Measurements from ENCODE around the gene ITGA3.

The ITGA3 gene

DNA sequence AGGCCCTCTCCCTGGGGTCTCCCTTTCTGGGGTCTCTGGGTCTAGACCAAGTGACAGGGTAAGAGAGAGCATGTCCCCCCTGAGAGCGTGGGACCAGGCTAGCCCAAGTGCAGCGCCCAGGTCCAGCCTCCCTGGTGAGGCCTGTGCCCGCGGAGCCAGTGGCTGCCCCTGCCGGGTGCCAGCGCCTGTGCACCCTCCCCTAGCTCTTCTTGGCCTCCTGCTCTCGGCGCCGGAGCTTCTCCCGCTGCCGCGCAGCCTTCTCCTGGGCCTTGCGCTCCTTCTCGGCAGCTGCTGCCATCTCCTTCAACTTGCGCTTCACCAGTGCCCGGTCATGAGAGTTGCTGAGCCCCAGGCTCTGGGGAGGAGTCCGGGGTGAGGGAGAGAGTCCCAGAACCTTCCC, 56.8 kb downstream of the ITGA3 start:
- no peak for DNase-seq

DNA sequence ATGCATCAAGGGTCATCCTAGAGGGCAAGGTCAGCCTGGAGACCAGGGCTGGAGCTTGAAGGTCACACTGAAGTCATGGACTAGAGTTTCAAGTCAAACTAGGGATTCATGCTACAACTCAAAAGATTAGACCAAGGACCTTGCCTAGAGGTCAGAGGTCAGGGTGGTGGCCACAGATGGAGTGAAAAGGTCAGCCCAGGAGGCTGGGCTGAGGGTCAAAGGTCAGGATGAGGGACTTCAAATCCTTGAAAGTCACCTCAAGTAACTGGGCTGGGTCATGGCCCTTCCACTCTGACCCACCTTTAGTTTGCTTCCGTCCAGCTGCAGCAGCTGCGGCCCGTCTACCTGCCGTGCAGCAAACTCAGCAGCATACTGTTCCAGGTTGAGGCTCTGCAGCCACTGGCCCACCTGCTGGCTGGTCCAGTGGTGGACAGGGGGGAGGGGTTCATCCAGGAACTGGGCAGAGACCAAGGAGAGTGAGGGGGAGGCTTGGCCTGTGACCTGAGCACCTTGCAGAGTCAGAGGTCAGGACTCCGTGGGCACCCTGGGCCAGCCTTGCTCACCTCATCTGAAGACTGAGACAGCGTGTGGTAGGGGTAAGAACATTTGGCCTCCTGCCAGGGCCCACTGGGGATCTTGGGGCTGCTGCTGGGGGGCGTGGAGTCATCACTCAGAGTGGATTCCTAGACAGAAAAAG, 57.9 kb downstream of the ITGA3 start:
- DNase-seq: no peak

DNA sequence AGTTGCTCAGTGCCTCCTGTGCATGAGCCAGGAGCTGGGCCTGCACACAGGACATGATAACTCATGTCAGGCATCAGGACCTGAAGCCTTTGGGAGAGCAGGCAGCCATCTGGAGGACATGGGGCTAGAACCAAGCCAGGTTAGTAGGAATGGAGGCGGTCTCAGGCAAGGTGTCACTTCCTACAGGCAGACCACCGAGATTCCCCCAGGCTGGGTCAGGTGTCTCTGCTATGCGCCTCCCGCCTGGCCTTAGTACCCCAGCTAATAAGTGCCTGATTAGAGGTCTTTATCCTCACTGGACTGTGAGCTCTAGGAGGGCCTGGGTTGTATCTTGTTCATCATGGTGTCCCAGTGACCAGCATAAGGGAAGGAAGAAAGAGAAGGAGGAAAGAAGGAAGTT, 58.5 kb downstream of the ITGA3 start:
- DNase-seq: no peak

DNA sequence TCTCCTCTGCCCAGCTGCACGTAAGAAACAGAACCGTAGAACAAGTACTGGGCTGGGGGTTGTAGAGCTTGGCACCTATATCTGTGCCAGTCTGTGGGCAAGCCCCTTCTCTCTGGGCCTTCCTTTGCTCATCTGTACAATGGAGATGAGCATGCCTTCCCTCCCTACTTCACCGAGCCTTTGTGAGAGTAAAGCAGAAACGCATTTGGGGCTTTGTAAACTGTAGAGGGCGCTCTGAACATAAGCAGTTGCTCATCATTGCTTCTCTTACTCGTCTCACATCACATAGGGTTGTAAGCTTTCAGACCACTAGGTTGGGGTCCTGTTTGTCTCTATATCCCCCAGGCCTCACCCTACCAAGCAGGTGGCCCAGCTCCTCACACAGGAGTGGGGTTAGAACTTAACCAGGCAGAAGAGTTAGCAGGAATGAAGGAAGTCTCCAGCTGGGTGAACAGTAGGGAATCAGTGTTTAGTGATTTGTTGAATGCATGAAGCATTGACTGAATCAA, 59.0 kb downstream of the ITGA3 start:
- peak; percentile 65 for DNase-seq

DNA sequence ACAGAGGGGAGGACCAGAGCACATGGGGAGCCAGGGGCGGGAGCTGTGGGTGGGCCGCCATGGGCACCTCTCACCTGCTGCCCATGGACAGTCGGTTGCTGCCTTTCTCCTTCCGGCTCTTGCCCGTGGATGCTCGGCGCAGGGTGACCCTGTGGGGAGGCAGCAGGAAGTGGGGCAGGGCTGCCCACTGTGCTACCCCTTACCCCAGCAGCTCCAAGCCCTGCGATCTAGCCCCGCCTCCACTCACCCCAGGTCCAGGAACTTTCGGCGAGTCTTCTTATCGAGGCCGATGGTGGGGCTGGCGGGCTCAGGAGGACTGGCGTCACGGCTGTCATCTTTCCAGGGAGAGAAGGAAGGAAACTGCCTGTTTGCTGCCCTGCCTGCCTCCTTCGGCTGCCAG, 59.8 kb downstream of the ITGA3 start:
- DNase-seq: peak; percentile 3

DNA sequence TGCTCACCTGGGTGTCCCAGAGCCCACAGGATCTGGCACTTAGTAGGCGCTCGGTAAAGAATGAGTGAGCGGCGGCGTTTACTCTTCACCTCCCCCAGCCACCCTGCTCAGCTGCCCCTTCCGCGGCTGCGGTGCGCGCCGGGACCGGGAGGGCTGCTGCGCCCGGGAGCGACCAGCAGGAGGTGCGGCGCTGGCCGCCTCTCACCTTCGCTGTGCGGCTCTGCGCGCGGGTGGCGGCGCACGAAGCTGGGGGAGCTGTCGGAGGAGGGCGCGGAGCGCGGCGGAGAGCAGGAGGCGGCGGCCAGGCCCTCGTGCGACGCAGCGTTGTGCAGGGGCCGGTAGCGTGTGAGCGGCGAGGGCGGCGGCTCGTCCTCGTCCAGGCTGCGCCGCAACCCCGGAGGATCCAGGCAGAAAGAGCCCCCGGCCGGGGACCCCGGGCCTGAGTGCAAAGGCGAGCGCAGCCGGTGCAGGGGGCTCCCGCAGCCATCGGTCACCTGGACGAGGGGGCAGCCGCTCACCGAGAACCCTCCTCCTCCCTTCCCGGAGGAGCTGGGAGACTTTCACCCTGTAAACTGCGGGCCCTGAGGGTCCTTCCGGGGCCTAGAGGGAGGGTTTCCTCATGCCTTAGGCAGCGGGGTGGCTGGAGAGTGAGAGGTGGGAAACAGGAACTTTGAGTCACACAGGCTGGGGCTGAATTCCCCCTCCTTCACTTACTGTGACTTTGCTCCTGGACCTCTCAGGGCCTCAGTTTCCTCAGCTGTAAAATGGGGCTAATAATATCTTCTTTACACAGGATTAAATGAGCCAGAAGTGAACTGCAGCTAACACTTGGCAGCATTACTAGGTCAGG, 61.5 kb downstream of the ITGA3 start:
- peak; percentile 80 for DNase-seq

DNA sequence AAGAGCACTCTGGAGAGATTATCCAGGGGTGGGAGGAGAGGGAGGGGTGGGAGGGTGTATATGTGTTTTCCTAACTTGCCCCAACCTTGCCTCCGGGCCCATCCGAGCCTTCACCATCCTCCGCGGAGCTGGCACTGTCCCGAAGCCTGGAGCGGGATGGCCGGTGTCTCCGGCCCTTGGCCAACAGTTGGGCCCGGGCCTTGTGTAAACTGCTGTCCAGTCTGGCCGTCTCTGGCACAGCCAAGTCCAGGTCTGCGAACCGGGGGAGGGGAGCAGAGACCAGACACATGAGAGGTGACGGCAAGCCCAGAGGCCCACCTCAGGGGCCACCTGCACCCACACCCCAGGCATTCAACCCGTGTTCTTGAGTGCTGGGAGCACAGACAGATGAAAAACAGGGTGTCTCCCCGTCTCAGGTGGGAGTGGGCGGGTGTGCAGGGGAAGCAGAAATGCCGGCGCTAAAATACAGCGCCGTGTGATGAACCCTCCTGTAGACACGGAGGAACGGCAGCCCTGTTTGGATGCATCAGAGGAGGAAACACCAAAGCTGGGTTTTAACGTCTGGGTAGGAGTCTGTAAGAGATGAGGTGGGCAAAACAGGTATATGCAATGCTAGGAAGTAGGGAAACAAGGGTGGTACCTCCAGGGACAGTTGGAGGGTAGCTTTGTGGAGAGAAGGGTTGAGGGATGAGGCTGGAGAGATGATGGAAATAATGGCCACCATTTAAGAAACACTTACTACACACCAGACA, 62.3 kb downstream of the ITGA3 start:
- DNase-seq: no peak

DNA sequence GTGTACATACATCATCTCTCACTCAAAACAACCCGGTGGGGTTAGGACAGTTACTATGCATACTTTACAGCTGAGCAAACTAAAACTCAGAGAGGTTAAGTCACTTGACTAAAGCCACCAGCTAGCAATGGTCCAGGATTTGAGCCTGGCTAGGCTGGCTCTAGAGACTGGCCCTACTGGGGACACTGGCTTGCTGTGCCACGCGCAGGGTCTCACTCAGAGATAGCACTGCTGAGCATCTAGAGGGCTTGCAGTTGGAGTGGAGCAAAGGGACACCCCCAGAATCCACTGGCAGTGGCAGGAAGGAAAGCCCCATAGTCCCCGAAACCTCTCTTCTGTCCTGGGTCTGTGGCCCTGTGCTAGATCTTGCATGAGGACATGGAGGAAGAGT, 62.9 kb downstream of the ITGA3 start:
- DNase-seq: no peak

DNA sequence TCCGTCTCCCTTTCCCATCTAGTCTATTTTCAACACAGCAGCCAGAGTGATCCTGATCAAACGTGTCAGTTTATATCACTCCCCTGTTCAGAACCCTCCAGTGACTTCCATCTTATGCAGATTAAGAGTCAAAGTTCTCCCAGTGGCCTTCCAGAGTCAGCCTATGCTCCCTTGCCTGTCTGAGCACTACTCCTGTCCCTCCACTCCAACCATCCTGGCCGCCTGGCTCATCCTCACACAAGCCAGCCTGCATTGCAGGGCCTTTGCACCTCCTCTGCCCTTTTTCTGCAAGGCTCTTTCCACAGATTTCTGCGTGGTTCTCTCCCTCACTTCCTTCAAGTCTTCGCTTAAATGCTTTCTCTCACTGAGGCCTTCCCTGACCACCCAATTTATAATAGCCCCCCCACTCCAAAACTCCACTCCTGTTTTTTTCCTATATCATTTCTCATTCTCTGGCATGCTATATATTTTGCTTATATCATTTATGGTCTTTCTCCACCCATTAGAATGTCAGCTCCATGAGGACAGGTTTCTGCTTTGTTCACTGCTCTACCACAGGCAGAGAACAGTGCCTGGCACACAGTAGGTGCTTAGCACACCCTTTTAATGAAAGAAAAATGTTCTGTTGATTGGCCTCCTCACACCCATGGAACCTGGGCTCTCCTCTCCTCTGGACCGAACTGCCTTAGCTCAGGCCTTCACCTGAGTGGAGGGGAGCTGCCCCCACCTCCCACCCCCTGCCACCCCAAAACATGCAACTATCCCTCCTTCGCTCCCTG, 64.8 kb downstream of the ITGA3 start:
- DNase-seq: peak; percentile 4

DNA sequence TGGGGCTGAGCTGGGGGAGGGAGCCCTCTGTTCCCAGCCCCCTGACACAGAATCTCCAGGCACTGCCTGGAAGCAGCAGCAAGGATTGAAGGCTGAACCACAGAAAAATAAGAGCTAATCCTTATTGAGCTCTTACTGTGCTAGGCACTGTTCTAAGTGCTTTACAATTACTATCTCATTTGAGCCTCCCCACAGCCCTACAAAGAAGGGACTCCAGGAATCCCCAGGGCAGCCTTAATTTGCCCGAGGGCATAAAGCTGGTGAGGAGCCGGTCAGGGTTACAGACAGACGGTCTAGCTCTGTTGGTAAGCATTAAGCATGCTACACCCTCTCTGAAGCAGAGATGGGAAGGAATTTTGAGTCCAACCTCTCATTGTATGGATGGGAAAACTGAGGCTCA, 67.0 kb downstream of the ITGA3 start:
- DNase-seq: peak; percentile 12

DNA sequence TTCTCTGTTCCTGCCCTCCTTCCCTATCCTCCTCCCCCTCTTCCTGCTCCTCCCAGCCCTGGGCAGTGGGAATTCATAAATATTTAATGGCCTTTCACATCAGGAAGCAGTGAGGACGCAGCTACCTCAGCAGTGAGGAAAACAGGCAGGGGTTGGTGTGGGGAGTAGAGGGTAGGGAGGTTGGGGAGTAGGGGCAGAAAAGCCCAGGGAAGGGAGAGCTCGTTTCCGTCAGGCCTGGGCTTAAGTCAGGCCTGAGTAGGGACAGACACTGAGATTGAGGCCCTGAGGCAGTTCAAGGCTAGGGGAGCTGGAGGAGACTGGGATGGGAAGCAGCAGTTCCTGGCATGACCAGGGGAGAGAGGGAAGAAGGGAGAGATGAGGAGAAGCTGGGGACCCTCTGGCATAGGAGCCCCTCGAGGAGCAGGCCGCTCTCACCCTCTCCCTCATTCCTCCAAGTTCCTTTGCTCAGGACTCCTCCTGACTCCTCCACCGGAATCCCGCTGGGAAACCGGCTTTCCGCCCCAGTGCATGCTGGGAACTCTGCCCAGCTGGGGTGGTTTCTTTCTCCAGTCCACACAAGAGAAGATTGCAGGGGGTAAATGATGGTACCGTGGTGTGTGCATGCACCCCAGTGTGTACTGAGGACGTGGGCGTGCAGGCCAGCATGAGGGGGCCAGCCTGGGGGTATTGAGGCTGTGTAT, 67.9 kb downstream of the ITGA3 start:
- peak; percentile 82 for DNase-seq

DNA sequence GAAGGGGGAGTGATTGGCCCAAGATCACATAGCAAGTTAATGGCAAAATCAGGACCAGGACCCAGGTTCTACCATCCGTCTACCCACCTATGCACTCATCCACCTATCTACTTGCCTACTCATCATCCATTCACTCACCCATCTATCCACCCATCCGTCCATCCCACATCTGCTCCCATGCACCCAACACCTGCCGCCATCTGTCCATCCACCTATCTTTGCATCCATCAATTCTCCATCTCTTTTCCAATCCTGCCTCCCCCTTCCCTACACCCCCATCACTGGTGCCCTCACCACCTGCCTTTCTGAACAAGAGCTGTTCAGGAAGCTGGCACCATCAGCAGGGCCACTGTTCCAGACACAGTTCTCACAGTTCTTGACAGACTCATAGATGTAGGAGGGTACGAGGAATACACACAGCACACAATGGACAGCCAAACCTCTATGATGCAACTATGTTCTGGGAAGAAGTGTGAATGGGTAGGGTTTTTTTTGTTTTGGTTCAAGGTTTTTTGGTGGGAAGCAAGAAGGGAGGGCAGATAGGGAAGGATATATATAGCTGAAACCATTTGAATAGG, 69.6 kb downstream of the ITGA3 start:
- no peak for DNase-seq

DNA sequence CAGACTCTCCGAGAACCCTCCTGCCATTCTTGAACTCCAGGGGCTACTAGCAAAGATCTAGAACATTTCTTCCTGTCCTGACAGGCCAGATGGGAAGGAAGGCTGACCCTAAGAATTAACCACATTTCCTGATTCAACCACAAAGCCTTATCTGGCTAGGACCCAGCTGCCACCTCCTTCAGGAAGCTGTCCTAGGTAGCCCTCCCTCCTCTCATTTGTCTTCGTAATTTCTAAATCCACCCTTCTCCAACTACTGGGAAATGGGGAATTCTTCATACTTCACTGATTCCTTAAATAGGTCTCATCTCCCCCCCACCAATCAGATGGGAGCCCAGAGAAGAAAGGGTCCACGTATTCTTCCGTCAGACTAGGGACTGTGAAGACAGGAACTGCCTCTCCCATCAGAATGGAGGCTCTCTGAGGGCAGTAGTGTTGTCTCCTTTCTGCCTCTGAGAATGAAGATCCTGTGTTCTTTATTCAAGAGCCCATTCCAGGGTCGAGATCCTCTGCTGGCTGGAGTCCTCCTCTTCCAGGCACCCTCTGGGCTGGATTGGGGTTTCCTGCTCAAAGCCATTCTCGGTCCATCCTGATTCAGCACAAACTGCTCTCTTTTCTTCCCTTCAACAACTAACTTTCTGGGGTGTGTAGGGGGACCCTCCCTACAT, 71.9 kb downstream of the ITGA3 start:
- peak; percentile 9 for DNase-seq

DNA sequence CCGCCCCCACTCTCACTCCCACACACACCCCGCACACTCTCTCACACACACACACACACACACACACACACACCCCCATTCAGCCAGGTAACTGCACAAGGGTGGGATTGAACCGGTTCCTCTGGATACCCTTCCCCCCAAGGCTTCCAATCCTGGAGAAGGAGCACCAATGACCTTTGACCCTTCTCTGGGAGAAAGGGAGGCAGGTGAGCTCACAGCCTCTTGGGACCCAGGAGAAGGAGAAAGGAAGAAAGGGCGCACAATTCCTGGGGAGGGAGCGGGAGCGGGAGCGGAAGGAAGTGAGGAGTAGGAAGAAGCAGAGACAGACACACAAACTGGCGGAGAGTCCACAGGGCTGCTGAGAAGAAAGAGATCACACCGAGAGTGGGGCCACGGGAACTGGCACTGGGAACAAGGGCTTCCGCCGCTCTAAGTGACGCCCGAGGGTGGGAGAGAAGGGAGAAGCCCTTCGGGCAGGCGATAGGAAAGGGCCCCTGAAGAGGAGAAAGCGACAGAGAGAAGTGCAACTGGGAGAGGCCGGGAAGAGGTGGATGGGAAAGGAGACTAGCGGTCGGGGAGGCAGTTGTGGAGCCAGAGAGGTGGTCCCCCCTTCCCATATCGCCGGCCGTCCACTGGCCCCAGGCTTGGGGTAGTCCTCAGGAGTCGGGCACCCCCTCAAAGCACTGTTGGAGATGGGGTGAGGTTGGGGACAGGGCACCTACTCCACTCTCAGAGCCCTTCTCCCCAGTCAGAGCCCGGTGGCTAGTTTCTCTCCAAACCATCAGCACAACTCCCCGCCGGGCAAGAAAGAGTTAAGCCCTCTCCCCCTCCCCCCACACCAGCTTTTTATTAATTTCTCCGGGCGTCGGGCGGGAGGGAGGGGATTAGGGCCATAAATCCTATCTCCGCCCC, 72.8 kb downstream of the ITGA3 start:
- peak; percentile 82 for DNase-seq

DNA sequence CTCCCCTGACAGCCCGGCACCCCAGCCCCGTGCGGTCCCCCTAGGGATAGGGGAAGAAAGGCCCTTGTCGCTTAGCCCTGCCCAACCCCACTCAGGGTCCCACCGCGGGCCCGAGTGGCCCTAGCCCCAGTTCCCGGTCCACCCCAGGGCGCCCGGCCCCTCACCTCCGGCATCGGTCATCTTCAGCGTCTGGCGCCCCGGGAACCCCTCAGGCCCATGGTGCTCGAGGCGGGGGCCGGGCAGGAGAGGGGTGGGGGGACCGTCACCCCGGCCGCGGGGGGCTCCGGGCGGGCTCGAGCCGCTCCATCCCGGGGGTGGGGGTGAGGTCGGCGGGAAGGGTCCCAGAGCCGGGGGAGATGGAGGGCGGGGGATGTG, 73.4 kb downstream of the ITGA3 start:
- DNase-seq: no peak

DNA sequence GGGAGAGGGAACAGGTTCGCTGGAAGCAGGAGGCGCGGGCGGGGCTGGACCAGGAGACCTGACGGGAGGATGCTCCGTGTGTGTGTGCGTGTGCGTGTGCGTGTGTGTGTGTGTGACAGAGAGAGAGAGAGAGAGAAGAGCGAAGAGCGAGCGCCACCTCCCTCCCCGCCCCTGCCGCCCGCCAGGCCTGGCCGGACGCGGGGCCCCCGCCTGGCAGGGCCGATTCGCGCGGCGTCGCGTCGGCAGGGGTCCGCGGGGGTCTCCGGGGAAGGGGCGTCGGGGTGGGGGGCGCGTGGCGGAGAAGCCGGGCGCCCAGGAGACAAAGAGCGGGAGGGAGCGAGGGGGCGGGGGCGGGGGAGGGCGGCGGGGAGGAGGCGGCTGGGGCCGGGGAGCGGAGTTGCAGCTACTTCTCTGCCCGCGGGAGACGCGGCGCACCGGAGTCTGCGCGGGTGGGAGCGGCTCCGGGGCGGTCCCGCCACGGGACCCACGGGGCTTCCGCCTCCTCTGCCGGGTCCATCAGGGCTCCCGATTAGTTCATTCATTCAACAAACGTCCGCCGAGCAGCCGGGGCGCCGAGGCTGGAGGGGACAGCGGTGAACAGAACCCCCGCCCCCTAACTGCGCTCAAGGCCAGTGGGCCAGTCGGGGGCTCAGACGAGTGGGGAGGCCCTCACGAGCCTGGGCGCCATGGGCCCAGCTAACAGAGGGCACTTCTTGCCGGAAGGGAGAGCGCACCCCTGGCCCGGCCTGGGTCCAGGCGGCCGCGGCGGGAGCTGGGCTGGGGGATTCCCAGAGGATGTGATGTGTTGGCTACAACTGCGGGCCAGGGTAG, 74.0 kb downstream of the ITGA3 start, which contains the start of gene SAMD14:
Gene SAMD14, minus strand, starts transcription at position 433 of the 831 bp plus-strand sequence. CDS start 5,201 bp downstream, outside the sequence.
- DNase-seq: peak; percentile 83

DNA sequence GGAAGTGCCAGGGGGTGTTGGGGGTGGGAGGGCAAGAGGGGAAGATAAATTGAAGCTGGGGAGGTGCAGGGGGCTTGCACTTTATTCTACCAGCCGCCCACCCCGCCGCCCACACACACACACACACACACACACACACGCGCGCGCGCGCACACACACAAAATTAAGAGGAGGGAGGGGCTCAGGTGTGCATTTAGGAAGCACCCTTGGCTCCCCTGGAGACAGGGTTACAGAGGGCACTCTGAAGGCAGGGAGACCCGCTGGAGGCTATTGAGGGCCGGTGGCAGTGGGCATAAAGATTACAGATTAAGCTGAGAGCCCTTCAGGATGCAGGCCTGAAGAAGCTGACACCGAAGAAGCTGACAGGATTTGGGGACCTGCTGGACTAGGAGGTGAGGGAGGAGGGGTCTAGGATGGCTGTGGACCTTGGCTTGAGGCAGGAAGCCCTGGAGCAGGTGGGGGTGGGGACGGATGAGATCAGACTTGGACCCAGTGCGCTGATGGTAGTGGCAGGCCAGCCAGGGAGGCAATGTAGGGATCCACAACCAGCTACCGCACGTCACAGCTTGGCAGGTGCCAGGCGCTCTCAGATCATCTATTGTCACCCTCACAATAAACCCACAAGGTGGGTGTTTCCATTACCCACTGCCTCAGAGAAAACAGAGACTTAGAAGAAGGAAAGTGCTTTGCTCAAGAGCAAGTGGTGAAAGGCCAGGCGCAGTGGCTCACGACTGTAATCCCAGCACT, 74.8 kb downstream of the ITGA3 start:
- peak; percentile 47 for DNase-seq

All from retina (tissue), 1 donor.